SKM-1 treated with dmso at 0.1 percent for 144 hours (cell line): ENCODE measurements around the gene SHFL.

Experiments used
- DNase-seq: peaks from one replicate; lab custom pipeline; 2025; ENCODE audit not compliant: unreplicated experiment; lab: John Stamatoyannopoulos, UW

SHFL gene

GRCh38 chr19:10085641-10086590, at the start of gene SHFL:
SHFL (plus strand) TSS chr19:10086317; CDS start chr19:10086428, 111 bp downstream.
- DNase-seq, result peak; percentile 37

- DNase-seq, result no peak
Measured at GRCh38 chr19:10036601-10037071, 49.5 kb upstream of the SHFL start.

- DNase-seq, result no peak
Measured at GRCh38 chr19:10037367-10037766, 48.8 kb upstream of the SHFL start.

GRCh38 chr19:10037809-10038208, 48.3 kb upstream of the SHFL start:
- no peak for DNase-seq

GRCh38 chr19:10043286-10043927, 42.7 kb upstream of the SHFL start:
- no peak for DNase-seq

- no peak for DNase-seq
Measured at GRCh38 chr19:10044390-10044789, 41.7 kb upstream of the SHFL start.

GRCh38 chr19:10045371-10045770, 40.7 kb upstream of the SHFL start:
- DNase-seq, result no peak

- no peak for DNase-seq
Measured at GRCh38 chr19:10049626-10050025, 36.5 kb upstream of the SHFL start.

GRCh38 chr19:10052602-10053360, 33.3 kb upstream of the SHFL start:
- DNase-seq, result no peak

GRCh38 chr19:10061717-10062310, 24.3 kb upstream of the SHFL start:
- DNase-seq, result no peak

GRCh38 chr19:10068205-10068604, 17.9 kb upstream of the SHFL start:
- no peak for DNase-seq

GRCh38 chr19:10069046-10069445, 17.1 kb upstream of the SHFL start:
- DNase-seq, result no peak

- no peak for DNase-seq
Measured at GRCh38 chr19:10070730-10071446, 15.2 kb upstream of the SHFL start.

- DNase-seq, result peak; percentile 36
Measured at GRCh38 chr19:10074153-10074552, 12.0 kb upstream of the SHFL start.

GRCh38 chr19:10076535-10076934, 9.6 kb upstream of the SHFL start:
- DNase-seq, result no peak

GRCh38 chr19:10078329-10078728, 7.8 kb upstream of the SHFL start:
- DNase-seq, result no peak

GRCh38 chr19:10079031-10079453, 7.1 kb upstream of the SHFL start:
- DNase-seq, result no peak

GRCh38 chr19:10083911-10084310, 2.2 kb upstream of the SHFL start:
- DNase-seq, result no peak

- DNase-seq, result no peak
Measured at GRCh38 chr19:10084803-10085202, 1.3 kb upstream of the SHFL start.

- DNase-seq, result no peak
Measured at GRCh38 chr19:10086591-10087192, 575 bp downstream of the SHFL start.
